IMR-90 (cell line): ENCODE data around the gene GJD2. TPM values are rescaled to one million over a fixed set of nuclear protein-coding genes. Genes with fewer than 3 reads are reported as not detected.

Source experiments
- ATAC-seq: fragments of 200-7000 bp; cut with Tn5 transposase; 2 replicates; pipeline ENCODE4 v1.9.1; 2020; ENCODE audit warnings: low read depth, mild to moderate bottlenecking, moderate library complexity
- BruUV-seq: library from RNA; stranded (reverse); fragments of 400-500 nt; replicated peaks from 2 replicates; lab custom pipeline; 2021; lab: Mats Ljungman, UMichigan
- CTCF ChIA-PET: fragments of 300-600 bp; formaldehyde crosslinking; extraction: SDS; loops from one replicate; lab custom pipeline; 2021; ENCODE audit warnings: antibody characterized with exemption; lab: Yijun Ruan, JAX
- POLR2A ChIA-PET: fragments of 300-600 bp; sonication (Branson Sonifier 250); formaldehyde crosslinking; loops from one replicate; lab custom pipeline; 2022; ENCODE audit warnings: antibody characterized with exemption; ENCODE audit not compliant: unreplicated experiment; lab: Charles Lee
- DNase-seq: peaks from one replicate; pipeline ENCODE4 v3.0.0; 2013
- H2AFZ ChIP-seq: replicated peaks from 2 replicates; pipeline ENCODE3; 2013; ENCODE audit warnings: low read length, mild to moderate bottlenecking; ENCODE audit not compliant: poor library complexity
- H2AK5ac ChIP-seq: 2 replicates; pipeline ENCODE4 v1.6.1; 2013; ENCODE audit warnings: low read depth, low read length, inconsistent platforms
- H2AK9ac ChIP-seq: replicated peaks from 2 replicates; pipeline ENCODE3; 2013; ENCODE audit warnings: mild to moderate bottlenecking, low read depth, low read length, moderate library complexity; ENCODE audit not compliant: poor library complexity
- H2BK120ac ChIP-seq: 2 replicates; pipeline ENCODE4 v1.6.1; 2013; ENCODE audit warnings: low read depth, low read length, inconsistent platforms
- H2BK15ac ChIP-seq: 3 replicates; pipeline ENCODE4 v1.6.1; 2013; ENCODE audit warnings: low read depth, low read length, inconsistent platforms
- H2BK20ac ChIP-seq: 2 replicates; pipeline ENCODE4 v1.6.1; 2013; ENCODE audit warnings: low read depth, mild to moderate bottlenecking, inconsistent platforms, low read length, moderate library complexity
- H2BK5ac ChIP-seq: 2 replicates; pipeline ENCODE4 v1.6.1; 2013; ENCODE audit warnings: mild to moderate bottlenecking, low read depth, low read length, inconsistent platforms; ENCODE audit not compliant: poor library complexity, severe bottlenecking
- H3K14ac ChIP-seq: replicated peaks from 2 replicates; pipeline ENCODE4 v1.6.1; 2013; ENCODE audit warnings: low read depth, low read length, inconsistent platforms
- H3K18ac ChIP-seq: 2 replicates; pipeline ENCODE4 v1.6.1; 2013; ENCODE audit warnings: low read depth, low read length, control low read depth
- H3K23ac ChIP-seq: 2 replicates; pipeline ENCODE4 v1.6.1; 2013; ENCODE audit warnings: low read depth, low read length, inconsistent platforms
- H3K27ac ChIP-seq: 2 replicates; pipeline ENCODE4 v1.5.1; 2013; ENCODE audit warnings: mild to moderate bottlenecking, control low read depth, low read length; ENCODE audit not compliant: insufficient read depth
- H3K27me3 ChIP-seq: 2 replicates; pipeline ENCODE4 v1.6.1; 2013; ENCODE audit warnings: low read length; ENCODE audit not compliant: control insufficient read depth, insufficient read depth
- H3K36me3 ChIP-seq: 2 replicates; pipeline ENCODE4 v1.6.1; 2013; ENCODE audit warnings: low read length, mixed read lengths; ENCODE audit not compliant: control insufficient read depth, insufficient read depth
- H3K4ac ChIP-seq: 2 replicates; pipeline ENCODE4 v1.6.1; 2013; ENCODE audit warnings: low read depth, low read length, inconsistent platforms
- H3K4me1 ChIP-seq: 2 replicates; pipeline ENCODE4 v1.6.1; 2013; ENCODE audit warnings: low read length, mixed read lengths; ENCODE audit not compliant: control insufficient read depth, insufficient read depth
- H3K4me2 ChIP-seq: 2 replicates; pipeline ENCODE4 v1.6.1; 2013; ENCODE audit warnings: low read depth, mild to moderate bottlenecking, control low read depth, low read length, moderate library complexity
- H3K4me3 ChIP-seq: 2 replicates; pipeline ENCODE4 v1.5.1; 2013; ENCODE audit warnings: low read depth, mild to moderate bottlenecking, control low read depth, low read length, moderate library complexity; ENCODE audit not compliant: insufficient read depth
- H3K56ac ChIP-seq: 2 replicates; pipeline ENCODE4 v1.6.1; 2013; ENCODE audit warnings: low read length, inconsistent platforms; ENCODE audit not compliant: insufficient read depth; ENCODE audit errors: extremely low read depth
- H3K79me1 ChIP-seq, 2 experiments: 2 replicates each; pipeline ENCODE4 v1.6.1; 2013; ENCODE audit warnings: low read length in 2 of 2, inconsistent platforms in 1 of 2, low read depth in 1 of 2
- H3K9ac ChIP-seq: 2 replicates; pipeline ENCODE4 v1.6.1; 2013; ENCODE audit warnings: low read depth, low read length, control low read depth
- H3K9me1 ChIP-seq: 2 replicates; pipeline ENCODE4 v1.6.1; 2013; ENCODE audit warnings: low read length, inconsistent platforms; ENCODE audit not compliant: insufficient read depth
- H3K9me3 ChIP-seq: 2 replicates; pipeline ENCODE4 v1.6.1; 2013; ENCODE audit warnings: low read length; ENCODE audit not compliant: control insufficient read depth, insufficient read depth
- H4K20me1 ChIP-seq: 2 replicates; pipeline ENCODE4 v1.6.1; 2013; ENCODE audit warnings: low read length, inconsistent platforms; ENCODE audit not compliant: insufficient read depth
- H4K5ac ChIP-seq: 2 replicates; pipeline ENCODE4 v1.6.1; 2013; ENCODE audit warnings: mild to moderate bottlenecking, low read depth, low read length, control low read depth
- H4K8ac ChIP-seq, 2 experiments: 2 replicates each; pipeline ENCODE4 v1.6.1; 2013; ENCODE audit warnings: low read depth in 2 of 2, low read length in 2 of 2, control low read depth in 1 of 2, inconsistent platforms in 1 of 2
- H4K91ac ChIP-seq: 2 replicates; pipeline ENCODE4 v1.6.1; 2013; ENCODE audit warnings: low read depth, low read length, inconsistent platforms; ENCODE audit not compliant: insufficient read depth
- BHLHE40 ChIP-seq: fragments of 150-350 bp; IDR thresholded peaks from 2 replicates; pipeline ENCODE4 v1.6.1; 2016; ENCODE audit warnings: mild to moderate bottlenecking, low read depth, low read length
- CHD1 ChIP-seq: IDR thresholded peaks from 2 replicates; pipeline ENCODE4 v1.6.1; 2012; ENCODE audit warnings: low read depth, low read length, improper control_type of control experiment
- ELK1 ChIP-seq: fragments of 150-350 bp; IDR thresholded peaks from 2 replicates; pipeline ENCODE4 v1.6.1; 2016; ENCODE audit warnings: low read depth, mild to moderate bottlenecking, low read length, moderate library complexity, borderline replicate concordance
- MAZ ChIP-seq: IDR thresholded peaks from 2 replicates; pipeline ENCODE4 v1.6.1; 2012; ENCODE audit warnings: low read depth, mild to moderate bottlenecking, low read length, improper control_type of control experiment, moderate library complexity, borderline replicate concordance
- MXI1 ChIP-seq: IDR thresholded peaks from 2 replicates; pipeline ENCODE4 v1.6.1; 2012; ENCODE audit warnings: low read depth, mild to moderate bottlenecking, low read length, moderate library complexity, borderline replicate concordance
- NFE2L2 ChIP-seq: fragments of 150-350 bp; IDR thresholded peaks from 2 replicates; pipeline ENCODE4 v1.6.1; 2016; ENCODE audit warnings: low read depth, mild to moderate bottlenecking, low read length
- SMC3 ChIP-seq: fragments of 150-350 bp; IDR thresholded peaks from 2 replicates; pipeline ENCODE4 v1.6.1; 2016; ENCODE audit warnings: low read depth, mild to moderate bottlenecking, antibody characterized with exemption, low read length, moderate library complexity
- USF2 ChIP-seq: fragments of 150-350 bp; IDR thresholded peaks from 2 replicates; pipeline ENCODE4 v1.6.1; 2017; ENCODE audit warnings: mild to moderate bottlenecking, antibody characterized with exemption, low read length, low read depth
- WGBS, 2 experiments: methylation state at CpG; one replicate each; pipeline versions ENCODE4 v1.1.5 to v1.1.7; 2013; ENCODE audit warnings: missing lambda C conversion rate in 2 of 2; ENCODE audit not compliant: insufficient read length in 1 of 2; ENCODE audit errors: extremely low coverage in 2 of 2; 5-methylcytosine and 5-hydroxymethylcytosine counted together
- dilution Hi-C: fragments of 300-500 bp; cut with HindIII; formaldehyde crosslinking; loops from one replicate; pipeline ENCODE4 v1.14.3; 2018; ENCODE audit warnings: low sequenced_read_pairs; ENCODE audit not compliant: unreplicated experiment
- in situ Hi-C: fragments of 300-500 bp; cut with MboI; formaldehyde crosslinking; loops from 3 replicates; pipeline ENCODE4 v1.14.3; 2019; ENCODE audit warnings: low sequenced_read_pairs, inconsistent platforms, mixed read lengths
- intact Hi-C: fragments of 100-400 bp; cut with micrococcal nuclease; formaldehyde crosslinking; loops from 2 replicates; pipeline ENCODE4 v1.10.0; 2022
- polyA plus RNA-seq, 3 experiments: library from polyadenylated mRNA; depleted of rRNA; stranded (reverse); fragments of >200 nt; gene quantifications; 2 replicates each; pipeline ENCODE4 v1.2.3, GENCODE V29; 2012; ENCODE audit warnings: low replicate concordance in 1 of 3
- total RNA-seq: library from RNA; depleted of rRNA; stranded (reverse); fragments of >200 nt; gene quantifications from 2 replicates; pipeline ENCODE4 v1.2.3, GENCODE V29; 2012

The GJD2 gene
- total and polyA plus RNA-seq, 2 of the 4 experiments (the other 2 are of a cell fraction) = not detected

- Histone ChIP-seq H3K4me3 (no peak overlapping the region), H3K9ac (no peak overlapping the region), H4K91ac (no peak overlapping the region), H2BK120ac (no peak overlapping the region), H4K8ac (no peak overlapping the region), H2BK15ac (no peak overlapping the region), H3K18ac (no peak overlapping the region), H2BK20ac (no peak overlapping the region), H3K9me1 (no peaks in the 10 kb centered on the region), H2BK5ac (no peak overlapping the region), H3K56ac (no peak overlapping the region), H4K20me1 (no peaks in the 10 kb centered on the region), H2AK9ac (no peak overlapping the region), H3K14ac (no peak overlapping the region), H3K4me1 (peaks cover 2% of the 10 kb centered on the region; the same call in 1 of the 2 replicates), H3K27ac (no peak overlapping the region), H3K4ac (no peak overlapping the region), H2AK5ac (no peak overlapping the region), H3K79me1 (no peaks in the 10 kb centered on the region), H3K23ac (no peak overlapping the region), H4K5ac (no peak overlapping the region), H3K9me3 (no peaks in the 10 kb centered on the region; the same call in 1 of the 2 replicates), H3K36me3 (no peaks in the 10 kb centered on the region), H3K4me2 (no peak overlapping the region), H3K27me3 (peaks cover 2% of the 10 kb centered on the region), H2AFZ (no peak overlapping the region)
- in situ Hi-C loops = no loop called here
- WGBS, 2 experiments = no CpG with 5 or more reads among the region's 3 CpGs
- DNase-seq (no peak), ATAC-seq (no peak)
- dilution Hi-C loops = no loop called here
- ChIA-PET POLR2A (no interaction called here), CTCF (interaction anchor here (0.6 kb wide), 1 partner anchor 130 kb away, joined by 3 read pairs; no protein-coding TSS in a partner anchor)
- intact Hi-C loops = no loop called here
- no TSS peak for BruUV-seq
- TF ChIP-seq NFE2L2 (no peak), SMC3 (no peak), CHD1 (no peak), MXI1 (no peak), MAZ (no peak), BHLHE40 (no peak), USF2 (no peak), ELK1 (no peak)
These were observed 24.1 kb downstream of the GJD2 start for GRCh38 chr15:34730701-34731100.
